ENCODE measurements around the gene PTPN20. TPM values are rescaled to one million over a fixed set of nuclear protein-coding genes. Genes with fewer than 3 reads are reported as not detected.

Gene PTPN20
- polyA plus RNA-seq, 2 of the 4 experiments (the other 2 are of a cell fraction) = 5.3 to 8.1 TPM

DNA sequence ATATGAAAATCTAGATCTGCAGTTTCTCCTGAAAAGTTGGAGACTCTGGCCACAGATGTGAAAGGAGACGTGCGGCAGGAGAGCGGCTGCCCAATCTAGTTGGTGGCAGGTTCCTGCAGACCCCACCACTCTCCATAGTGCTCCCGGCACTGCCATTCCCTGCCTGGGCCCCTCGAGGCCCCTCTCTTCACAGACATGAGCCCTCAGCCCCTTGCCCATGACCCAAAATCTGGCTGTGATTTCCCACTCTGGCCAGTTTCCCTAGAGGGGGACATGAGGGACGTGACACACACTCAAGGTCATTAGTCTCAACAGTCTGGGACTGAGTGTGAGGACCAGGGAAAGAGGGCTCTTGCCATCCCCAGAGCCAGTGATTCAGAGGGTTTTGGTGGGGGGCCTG, 138.7 kb downstream of the PTPN20 start (continued):
- TF ChIP-seq, protein P1, sequence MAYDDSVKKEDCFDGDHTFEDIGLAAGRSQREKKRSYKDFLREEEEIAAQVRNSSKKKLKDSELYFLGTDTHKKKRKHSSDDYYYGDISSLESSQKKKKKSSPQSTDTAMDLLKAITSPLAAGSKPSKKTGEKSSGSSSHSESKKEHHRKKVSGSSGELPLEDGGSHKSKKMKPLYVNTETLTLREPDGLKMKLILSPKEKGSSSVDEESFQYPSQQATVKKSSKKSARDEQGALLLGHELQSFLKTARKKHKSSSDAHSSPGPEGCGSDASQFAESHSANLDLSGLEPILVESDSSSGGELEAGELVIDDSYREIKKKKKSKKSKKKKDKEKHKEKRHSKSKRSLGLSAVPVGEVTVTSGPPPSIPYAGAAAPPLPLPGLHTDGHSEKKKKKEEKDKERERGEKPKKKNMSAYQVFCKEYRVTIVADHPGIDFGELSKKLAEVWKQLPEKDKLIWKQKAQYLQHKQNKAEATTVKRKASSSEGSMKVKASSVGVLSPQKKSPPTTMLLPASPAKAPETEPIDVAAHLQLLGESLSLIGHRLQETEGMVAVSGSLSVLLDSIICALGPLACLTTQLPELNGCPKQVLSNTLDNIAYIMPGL (CRISPR knock-in tag; IDR thresholded peaks at IDR 0.05; ENCODE audit: borderline replicate concordance) = no peak
- TF ChIP-seq CBX2 (IDR thresholded peaks at IDR 0.05; ENCODE audit: borderline replicate concordance, low read depth) = no peak
- TF ChIP-seq JUNB (IDR thresholded peaks at IDR 0.05) = no peak
- TF ChIP-seq CBX8 (IDR thresholded peaks at IDR 0.05) = no peak
- no peak for TF ChIP-seq SMC3 (IDR thresholded peaks at IDR 0.05)
- no peak for TF ChIP-seq FOSL2 (IDR thresholded peaks at IDR 0.05)
- TF ChIP-seq FOSL2 (CRISPR knock-in tag; IDR thresholded peaks at IDR 0.05) = no peak
- TF ChIP-seq HOXA7 (CRISPR knock-in tag; IDR thresholded peaks at IDR 0.05) = no peak
- no peak for TF ChIP-seq BHLHE40 (IDR thresholded peaks at IDR 0.05; ENCODE audit: low read depth, low read length)
- TF ChIP-seq FOXS1 (CRISPR knock-in tag; IDR thresholded peaks at IDR 0.05) = no peak
- no peak for TF ChIP-seq MAZ (IDR thresholded peaks at IDR 0.05; ENCODE audit: borderline replicate concordance, low read depth, low read length)
- no peak for TF ChIP-seq ZNF302 (CRISPR knock-in tag; IDR thresholded peaks at IDR 0.05)
- TF ChIP-seq POLR2AphosphoS2 (conservative IDR thresholded peaks at IDR 0.05; ENCODE audit: low read length) = no peak
- TF ChIP-seq, protein P2, sequence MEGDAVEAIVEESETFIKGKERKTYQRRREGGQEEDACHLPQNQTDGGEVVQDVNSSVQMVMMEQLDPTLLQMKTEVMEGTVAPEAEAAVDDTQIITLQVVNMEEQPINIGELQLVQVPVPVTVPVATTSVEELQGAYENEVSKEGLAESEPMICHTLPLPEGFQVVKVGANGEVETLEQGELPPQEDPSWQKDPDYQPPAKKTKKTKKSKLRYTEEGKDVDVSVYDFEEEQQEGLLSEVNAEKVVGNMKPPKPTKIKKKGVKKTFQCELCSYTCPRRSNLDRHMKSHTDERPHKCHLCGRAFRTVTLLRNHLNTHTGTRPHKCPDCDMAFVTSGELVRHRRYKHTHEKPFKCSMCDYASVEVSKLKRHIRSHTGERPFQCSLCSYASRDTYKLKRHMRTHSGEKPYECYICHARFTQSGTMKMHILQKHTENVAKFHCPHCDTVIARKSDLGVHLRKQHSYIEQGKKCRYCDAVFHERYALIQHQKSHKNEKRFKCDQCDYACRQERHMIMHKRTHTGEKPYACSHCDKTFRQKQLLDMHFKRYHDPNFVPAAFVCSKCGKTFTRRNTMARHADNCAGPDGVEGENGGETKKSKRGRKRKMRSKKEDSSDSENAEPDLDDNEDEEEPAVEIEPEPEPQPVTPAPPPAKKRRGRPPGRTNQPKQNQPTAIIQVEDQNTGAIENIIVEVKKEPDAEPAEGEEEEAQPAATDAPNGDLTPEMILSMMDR (IDR thresholded peaks at IDR 0.05) = no peak
- TF ChIP-seq RARB (CRISPR knock-in tag; IDR thresholded peaks at IDR 0.05) = no peak

DNA sequence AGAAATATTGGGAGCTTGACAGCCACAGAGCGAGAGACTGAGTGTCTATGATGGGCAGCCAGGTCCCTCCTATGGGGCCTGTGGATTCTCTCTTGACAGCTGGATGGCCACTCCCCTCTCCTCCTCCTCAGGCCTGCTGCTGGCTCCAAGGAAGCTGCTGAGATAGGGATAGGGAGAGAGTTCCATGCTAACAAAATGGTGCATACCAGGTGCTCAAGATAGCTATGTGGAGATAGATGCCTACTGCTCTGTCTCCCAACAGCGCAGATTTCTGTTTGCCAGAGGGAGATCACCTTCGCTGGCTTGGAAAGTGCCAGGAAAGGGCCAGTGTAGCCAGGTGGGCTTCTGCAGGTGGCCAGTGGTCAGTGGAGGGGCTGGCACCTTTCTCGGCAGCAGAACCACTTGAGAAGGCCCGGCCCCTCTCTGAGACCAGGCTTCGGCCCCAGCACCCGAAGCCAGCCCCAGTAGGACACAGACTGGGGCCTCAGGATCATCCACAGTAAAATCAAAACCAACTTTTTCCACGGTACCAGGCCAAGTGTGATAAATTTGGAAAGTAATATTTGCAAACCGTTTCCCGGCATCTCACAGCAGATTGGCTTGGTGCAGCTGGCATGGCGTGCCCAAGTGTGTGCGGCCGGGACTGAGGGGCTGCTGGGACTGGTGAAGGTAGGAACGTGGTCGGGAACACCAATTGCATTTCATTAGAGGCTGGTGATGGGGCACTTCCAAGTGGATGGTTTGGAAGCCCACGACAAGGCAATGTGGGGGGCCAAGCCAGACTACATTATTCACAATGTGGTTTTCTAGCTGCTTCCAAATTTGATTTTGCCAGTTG, 139.6 kb downstream of the PTPN20 start:
- POLR2A ChIA-PET = no interaction called here
- CTCF ChIA-PET = interaction anchor here (0.6 to 1.8 kb wide), 4 partner anchors 26 to 261 kb away, joined by 3 to 10 read pairs (median 6); no protein-coding TSS in a partner anchor
- H3K9me3 ChIP-seq = no peaks in the 10 kb centered on the region
- no peak overlapping the region for H3K27ac ChIP-seq
- TF ChIP-seq CEBPB (IDR thresholded peaks at IDR 0.05) (no peak), RFX5 (IDR thresholded peaks at IDR 0.05) (no peak), FOXS1 (CRISPR knock-in tag; IDR thresholded peaks at IDR 0.05) (no peak), TP53 (CRISPR knock-in tag; IDR thresholded peaks at IDR 0.05) (no peak), EHF (CRISPR knock-in tag; IDR thresholded peaks at IDR 0.05) (no peak), KDM5A (IDR thresholded peaks at IDR 0.05) (no peak)
- no peak overlapping the region for H3K4me2 ChIP-seq
- DNase-seq (ENCODE audit: low read depth in 1 of 2, low spot score in 1 of 2) = no peak
- peak in 1 of 2 experiments; percentile 30; a peak in 1 of 6 replicates for ATAC-seq
- 65% methylated on average over 16 of the region's 16 CpGs for WGBS (ENCODE audit: missing lambda C conversion rate)
- H3K4me3 ChIP-seq = no peak overlapping the region
- H3K4me1 ChIP-seq = no peaks in the 10 kb centered on the region
- no peak for FAIRE-seq

DNA sequence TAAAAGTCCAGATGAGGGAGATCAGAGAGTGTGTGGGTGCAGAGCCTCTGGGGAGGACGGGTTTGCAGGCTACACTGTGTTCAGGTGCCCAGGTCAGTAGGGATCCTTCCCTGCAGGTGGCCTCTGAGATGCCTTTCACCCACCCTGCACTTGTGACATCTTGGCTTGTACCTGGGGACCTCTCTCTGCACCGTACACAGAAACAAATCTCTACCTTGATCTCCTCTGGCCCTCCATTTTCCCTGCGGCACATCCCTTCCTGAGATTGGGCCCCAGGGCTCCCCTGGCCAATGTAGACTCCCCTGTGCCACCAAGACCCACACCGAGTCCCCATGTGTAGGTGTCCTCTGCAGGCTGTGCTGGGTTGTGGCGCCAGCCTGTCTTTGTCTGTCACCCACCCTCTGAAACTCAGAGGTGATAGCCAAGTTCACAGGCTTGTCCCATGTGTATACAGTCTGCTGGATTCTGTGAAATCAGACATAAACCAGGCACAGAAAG, 140.6 kb downstream of the PTPN20 start:
- CTCF ChIA-PET = interaction anchor here (0.9 to 1.8 kb wide), 3 partner anchors 27 to 260 kb away, joined by 3 to 10 read pairs (median 9); no protein-coding TSS in a partner anchor
- FAIRE-seq (no peak), DNase-seq (ENCODE audit: low read depth in 1 of 2, low spot score in 1 of 2) (no peak), ATAC-seq (no peak)
- WGBS (ENCODE audit: missing lambda C conversion rate) = 54% methylated on average over 5 of the region's 5 CpGs
- Histone ChIP-seq H3K4me1 (no peaks in the 10 kb centered on the region), H3K4me3 (no peak overlapping the region), H3K9me3 (no peaks in the 10 kb centered on the region), H3K4me2 (no peak overlapping the region), H3K27ac (no peak overlapping the region)
- POLR2A ChIA-PET = no interaction called here
- TF ChIP-seq FOXS1 (CRISPR knock-in tag; IDR thresholded peaks at IDR 0.05) = no peak
- TF ChIP-seq MAZ (IDR thresholded peaks at IDR 0.05; ENCODE audit: borderline replicate concordance, low read depth, low read length) = no peak
- TF ChIP-seq, protein P3, sequence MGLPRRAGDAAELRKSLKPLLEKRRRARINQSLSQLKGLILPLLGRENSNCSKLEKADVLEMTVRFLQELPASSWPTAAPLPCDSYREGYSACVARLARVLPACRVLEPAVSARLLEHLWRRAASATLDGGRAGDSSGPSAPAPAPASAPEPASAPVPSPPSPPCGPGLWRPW (IDR thresholded peaks at IDR 0.05) = no peak
- TF ChIP-seq SMC3 (IDR thresholded peaks at IDR 0.05) = no peak
- no peak for TF ChIP-seq CHD4 (IDR thresholded peaks at IDR 0.05; ENCODE audit: borderline replicate concordance)
- no peak for TF ChIP-seq FOSL2 (IDR thresholded peaks at IDR 0.05)
- TF ChIP-seq FOSL2 (CRISPR knock-in tag; IDR thresholded peaks at IDR 0.05) = no peak
- TF ChIP-seq, protein P4, sequence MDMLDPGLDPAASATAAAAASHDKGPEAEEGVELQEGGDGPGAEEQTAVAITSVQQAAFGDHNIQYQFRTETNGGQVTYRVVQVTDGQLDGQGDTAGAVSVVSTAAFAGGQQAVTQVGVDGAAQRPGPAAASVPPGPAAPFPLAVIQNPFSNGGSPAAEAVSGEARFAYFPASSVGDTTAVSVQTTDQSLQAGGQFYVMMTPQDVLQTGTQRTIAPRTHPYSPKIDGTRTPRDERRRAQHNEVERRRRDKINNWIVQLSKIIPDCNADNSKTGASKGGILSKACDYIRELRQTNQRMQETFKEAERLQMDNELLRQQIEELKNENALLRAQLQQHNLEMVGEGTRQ (IDR thresholded peaks at IDR 0.05) = no peak
- no peak for TF ChIP-seq JUNB (IDR thresholded peaks at IDR 0.05)
- TF ChIP-seq, protein P5, sequence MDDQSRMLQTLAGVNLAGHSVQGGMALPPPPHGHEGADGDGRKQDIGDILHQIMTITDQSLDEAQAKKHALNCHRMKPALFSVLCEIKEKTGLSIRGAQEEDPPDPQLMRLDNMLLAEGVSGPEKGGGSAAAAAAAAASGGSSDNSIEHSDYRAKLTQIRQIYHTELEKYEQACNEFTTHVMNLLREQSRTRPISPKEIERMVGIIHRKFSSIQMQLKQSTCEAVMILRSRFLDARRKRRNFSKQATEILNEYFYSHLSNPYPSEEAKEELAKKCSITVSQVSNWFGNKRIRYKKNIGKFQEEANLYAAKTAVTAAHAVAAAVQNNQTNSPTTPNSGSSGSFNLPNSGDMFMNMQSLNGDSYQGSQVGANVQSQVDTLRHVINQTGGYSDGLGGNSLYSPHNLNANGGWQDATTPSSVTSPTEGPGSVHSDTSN (IDR thresholded peaks at IDR 0.05) = no peak
- TF ChIP-seq RAD21 (conservative IDR thresholded peaks at IDR 0.05 in 1 of 2, IDR thresholded peaks at IDR 0.05 in 1 of 2) = no peak
- TF ChIP-seq POLR2AphosphoS2 (conservative IDR thresholded peaks at IDR 0.05; ENCODE audit: low read length) = no peak
- TF ChIP-seq RARB (CRISPR knock-in tag; IDR thresholded peaks at IDR 0.05) = no peak
- TF ChIP-seq, protein P6, sequence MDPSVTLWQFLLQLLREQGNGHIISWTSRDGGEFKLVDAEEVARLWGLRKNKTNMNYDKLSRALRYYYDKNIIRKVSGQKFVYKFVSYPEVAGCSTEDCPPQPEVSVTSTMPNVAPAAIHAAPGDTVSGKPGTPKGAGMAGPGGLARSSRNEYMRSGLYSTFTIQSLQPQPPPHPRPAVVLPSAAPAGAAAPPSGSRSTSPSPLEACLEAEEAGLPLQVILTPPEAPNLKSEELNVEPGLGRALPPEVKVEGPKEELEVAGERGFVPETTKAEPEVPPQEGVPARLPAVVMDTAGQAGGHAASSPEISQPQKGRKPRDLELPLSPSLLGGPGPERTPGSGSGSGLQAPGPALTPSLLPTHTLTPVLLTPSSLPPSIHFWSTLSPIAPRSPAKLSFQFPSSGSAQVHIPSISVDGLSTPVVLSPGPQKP (IDR thresholded peaks at IDR 0.05; ENCODE audit: low read depth, low read length) = no peak
